Globus pallidus (tissue), 1 donor: Measurements from ENCODE around the gene TBX4.
"Not testable (repeated sequence)": the region's sequence is repeated elsewhere in the genome, so short reads cannot be mapped to it uniquely, and the experiment has no call there.

ENCODE experiments used
- DNase-seq: peaks from one replicate; pipeline ENCODE4 v3.0.0-alpha.2; 2015; ENCODE audit warnings: low spot score

TBX4 gene

GRCh38 chr17:61429274-61429673 is 22.9 kb upstream of the TBX4 start:
- DNase-seq, result no peak

GRCh38 chr17:61429831-61430230 is 22.4 kb upstream of the TBX4 start:
- not testable (repeated sequence) for DNase-seq

DNA sequence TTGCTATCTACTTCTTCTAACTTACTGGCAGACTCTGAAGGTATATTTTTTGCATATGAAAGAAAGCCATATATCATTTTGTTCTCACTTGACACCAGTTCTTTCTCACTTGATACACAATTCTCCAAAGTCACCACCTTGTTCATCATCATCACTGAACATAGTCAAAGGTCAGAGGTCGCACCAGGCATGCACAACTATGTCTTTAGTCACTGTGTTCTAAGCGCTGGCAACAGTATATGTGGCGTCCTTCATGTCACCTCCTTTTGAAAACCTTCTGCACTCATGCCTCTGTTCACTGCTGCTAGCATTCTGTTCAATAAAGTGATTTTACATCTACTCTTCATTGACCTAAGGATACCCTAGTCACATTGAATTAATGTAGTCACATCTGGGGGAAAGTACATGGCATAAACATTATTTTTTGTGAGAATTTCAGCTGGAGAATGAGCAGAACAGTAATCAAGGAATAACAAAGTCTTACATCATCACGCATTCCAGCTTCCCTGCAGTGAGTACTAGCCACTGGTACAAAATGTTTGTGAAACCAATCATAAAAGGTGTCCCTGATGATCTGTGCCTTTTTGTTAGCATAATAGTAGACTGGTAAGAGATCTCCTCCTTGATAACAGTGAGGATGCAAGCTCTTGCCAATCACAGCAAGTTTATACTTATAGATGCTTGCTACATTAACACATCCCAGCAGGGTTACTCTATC is 20.5 kb upstream of the TBX4 start:
- DNase-seq, result no peak

- no peak for DNase-seq
Observed at GRCh38 chr17:61436273-61436672, 15.9 kb upstream of the TBX4 start.

GRCh38 chr17:61436995-61437704 is 15.1 kb upstream of the TBX4 start:
- DNase-seq, result no peak

DNA sequence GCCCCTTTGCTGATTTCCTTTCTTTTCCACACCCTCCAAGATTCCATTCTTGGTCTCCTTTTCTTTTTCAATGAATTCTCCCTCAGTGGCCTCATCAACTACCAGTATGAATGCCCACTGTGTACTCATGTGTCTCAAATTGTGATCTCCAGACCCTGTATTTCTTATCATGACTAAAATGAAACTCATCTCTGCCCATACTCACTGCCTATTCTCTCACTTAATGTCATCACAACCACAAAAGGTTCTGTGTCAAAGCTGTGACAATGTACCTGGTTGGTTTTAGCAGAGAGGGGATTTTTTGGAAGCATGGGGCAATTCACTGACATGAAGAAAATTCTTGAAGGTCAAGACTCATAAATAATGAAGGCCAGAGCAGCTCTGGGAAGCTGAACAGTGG is 11.5 kb upstream of the TBX4 start:
- DNase-seq, result no peak

- DNase-seq, result not testable (repeated sequence)
Observed at GRCh38 chr17:61441507-61441906, 10.7 kb upstream of the TBX4 start.

- DNase-seq, result no peak
Observed at GRCh38 chr17:61442136-61442775, 10.0 kb upstream of the TBX4 start.

GRCh38 chr17:61442878-61443474 is 9.2 kb upstream of the TBX4 start:
- no peak for DNase-seq

- no peak for DNase-seq
Observed at GRCh38 chr17:61443475-61443882, 8.7 kb upstream of the TBX4 start.

DNA sequence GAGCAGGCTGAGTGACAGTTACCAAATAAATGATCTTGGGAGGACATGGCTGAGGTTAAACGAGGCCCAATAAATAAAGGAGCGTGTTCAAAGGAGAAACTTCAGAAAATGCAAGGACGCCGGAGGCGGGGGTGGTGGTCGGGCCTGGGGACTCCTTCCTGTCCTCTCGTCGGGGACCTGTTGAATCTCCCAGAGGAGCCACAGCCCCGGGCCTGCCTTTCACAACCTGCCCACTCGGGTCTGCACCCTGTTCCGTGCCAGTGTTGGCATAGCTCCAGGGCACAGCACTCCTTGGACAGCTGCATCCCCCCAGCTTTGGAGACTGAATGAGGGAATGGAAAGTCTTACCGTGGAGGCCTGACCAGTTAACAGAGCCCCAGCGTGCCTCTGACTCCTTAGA is 8.1 kb upstream of the TBX4 start:
- no peak for DNase-seq

GRCh38 chr17:61444831-61445230 is 7.4 kb upstream of the TBX4 start:
- DNase-seq, result no peak

DNA sequence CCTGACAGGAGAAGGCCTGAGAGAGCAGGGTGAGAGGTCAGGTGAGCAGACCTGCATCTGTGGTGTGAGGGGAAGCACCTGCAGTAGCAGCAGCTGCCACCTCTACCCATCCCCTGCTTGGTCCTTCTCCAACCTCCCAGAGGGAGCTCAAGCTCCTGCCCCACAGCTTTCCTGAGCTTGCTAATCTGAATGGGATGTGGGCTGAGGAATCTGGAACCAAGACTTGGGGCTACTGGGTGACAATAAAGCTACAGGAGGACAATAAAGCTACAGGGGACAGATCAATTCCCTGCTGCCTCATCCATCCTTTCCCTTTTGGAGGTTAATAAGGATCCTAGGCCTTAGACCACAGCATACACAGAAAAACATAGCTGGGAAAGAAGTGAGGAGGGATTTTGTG is 4.9 kb upstream of the TBX4 start:
- no peak for DNase-seq

- DNase-seq, result no peak
Observed at GRCh38 chr17:61448042-61448441, 4.2 kb upstream of the TBX4 start.

- DNase-seq, result not testable (repeated sequence)
Observed at GRCh38 chr17:61449140-61449539, 3.1 kb upstream of the TBX4 start.

GRCh38 chr17:61449707-61450640 is 2.2 kb upstream of the TBX4 start:
- DNase-seq, result no peak

DNA sequence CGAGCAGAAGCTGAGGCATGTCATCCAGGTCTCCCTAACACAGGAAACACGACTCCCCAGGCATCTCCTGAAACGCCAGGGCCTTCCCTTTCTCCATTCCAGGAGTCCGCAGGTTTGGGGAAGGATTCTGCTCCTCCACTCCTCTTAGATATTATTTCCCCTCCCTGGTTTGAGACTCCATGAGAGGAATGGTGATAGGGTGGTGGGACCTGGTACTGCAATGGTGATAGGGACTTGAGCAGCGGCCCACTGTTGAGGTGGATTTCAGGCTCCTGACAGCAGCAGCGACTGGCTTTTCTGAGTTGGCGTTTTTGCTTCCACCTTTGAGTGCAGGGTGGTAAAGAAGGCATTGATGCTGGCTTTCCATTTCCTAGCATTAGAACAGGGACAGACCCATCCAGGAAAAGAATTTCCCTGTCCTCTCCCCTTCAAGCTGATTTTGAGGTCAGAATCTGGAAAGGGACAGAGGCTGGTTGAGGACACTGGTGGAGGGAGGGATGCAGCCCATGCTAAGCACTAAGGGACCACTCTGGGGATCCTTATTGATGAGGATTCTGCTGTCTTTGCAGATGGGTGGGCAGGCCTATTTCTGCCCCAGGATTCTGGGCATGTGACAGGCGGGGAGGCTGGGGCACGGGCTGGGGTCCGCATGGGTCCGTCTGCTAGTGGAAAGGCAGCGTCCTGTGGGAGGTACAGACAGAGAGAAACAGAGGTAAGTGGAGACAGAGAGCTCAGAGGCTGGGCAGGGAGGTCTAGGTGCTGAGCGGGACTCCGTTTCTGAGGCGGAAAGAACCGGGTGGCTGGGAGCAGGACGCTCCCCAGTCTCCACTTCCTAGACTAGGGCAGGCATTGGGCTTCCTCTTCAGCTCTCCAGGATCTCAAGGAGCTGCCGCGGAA is 1.3 kb upstream of the TBX4 start:
- DNase-seq, result no peak

DNA sequence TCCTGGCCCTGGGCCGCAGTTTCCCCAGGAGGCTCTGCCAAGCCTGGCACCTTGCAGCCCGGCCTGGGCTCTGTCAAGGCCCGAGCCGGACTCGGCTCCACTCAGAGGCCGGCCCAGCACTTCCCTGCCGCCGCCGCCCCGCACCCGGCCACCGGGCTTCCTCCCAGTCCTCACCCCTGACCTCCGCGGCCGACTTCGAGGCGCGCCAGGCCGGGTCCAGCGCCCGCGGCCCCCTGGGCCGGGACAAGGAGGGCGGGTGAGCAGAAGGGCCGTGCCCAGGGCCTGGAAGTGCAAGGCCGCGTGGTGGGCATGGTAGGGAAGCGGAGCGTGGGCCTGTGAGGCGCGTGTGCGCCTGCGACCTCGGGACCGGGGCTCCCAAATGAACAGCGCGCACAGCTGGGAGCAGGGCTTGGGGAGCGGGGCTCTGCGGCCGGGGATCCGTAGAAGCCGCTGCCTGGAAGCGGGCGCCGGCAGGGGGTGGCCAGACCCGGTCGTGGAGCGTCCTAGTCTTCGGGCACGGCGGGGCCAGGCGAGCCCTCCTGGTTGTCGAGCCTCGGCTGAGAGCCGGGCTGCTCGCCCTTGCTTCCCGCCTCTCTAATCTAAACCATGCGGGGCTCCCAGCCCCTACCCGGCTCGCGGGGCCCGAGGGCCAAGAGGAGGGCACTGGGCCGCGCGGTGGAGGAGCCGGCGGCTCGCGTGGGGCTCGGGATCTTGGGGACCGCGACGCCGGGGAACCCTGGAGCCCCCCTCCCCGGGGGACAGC is 503 bp upstream of the TBX4 start:
- no peak for DNase-seq

- DNase-seq, result no peak
Observed at GRCh38 chr17:61453566-61454380, 1.6 kb downstream of the TBX4 start.
